Measurements from ENCODE around the gene KCTD6. TPM values are rescaled to one million over a fixed set of nuclear protein-coding genes. Genes with fewer than 3 reads are reported as not detected.
"Not testable (repeated sequence)": the region's sequence is repeated elsewhere in the genome, so short reads cannot be mapped to it uniquely, and the experiment has no call there.

KCTD6 gene
- total RNA-seq, 2 experiments from 2014 or later = 7.7 to 10.8 TPM

GRCh38 chr3:58520403-58521335, 28.8 kb downstream of the KCTD6 start:
- POLR2A ChIA-PET = no interaction called here
- Mint-ChIP-seq H3K27me3 (no peaks in the 10 kb centered on the region), H3K9me3 (no peaks in the 10 kb centered on the region), H3K36me3 (ENCODE audit: low read depth) (no peaks in the 10 kb centered on the region), H3K4me3 (no peak overlapping the region), H3K27ac (no peak overlapping the region), H3K4me1 (no peaks in the 10 kb centered on the region)
- CTCF ChIA-PET = interaction anchor here (1.4 kb wide), 1 partner anchor 15 kb away, joined by 3 read pairs; no protein-coding TSS in a partner anchor
- DNase-seq = no peak

- ChIA-PET POLR2A (no interaction called here), CTCF (no interaction called here)
- H3K27me3 Mint-ChIP-seq = no peaks in the 10 kb centered on the region
Observed at GRCh38 chr3:58521336-58521670, 29.4 kb downstream of the KCTD6 start.

GRCh38 chr3:58521917-58522631, 30.2 kb downstream of the KCTD6 start:
- Mint-ChIP-seq H3K4me3 (no peak overlapping the region), H3K9me3 (no peaks in the 10 kb centered on the region), H3K4me1 (no peaks in the 10 kb centered on the region), H3K36me3 (ENCODE audit: low read depth) (no peaks in the 10 kb centered on the region), H3K27me3 (no peaks in the 10 kb centered on the region), H3K27ac (no peak overlapping the region)
- ChIA-PET POLR2A (no interaction called here), CTCF (interaction anchor here (0.8 to 1.6 kb wide), 3 partner anchors 9 to 216 kb away, joined by 3 to 5 read pairs (median 3); partner anchors contain the start of genes HTD2 and RPP14)
- no peak for DNase-seq

More at GRCh38 chr3:58521336-58521670, 29.4 kb downstream of the KCTD6 start:
- no peaks in the 10 kb centered on the region for H3K4me1 Mint-ChIP-seq
- H3K4me3 Mint-ChIP-seq = no peak overlapping the region
- H3K27ac Mint-ChIP-seq = no peak overlapping the region
- DNase-seq = no peak
- H3K9me3 Mint-ChIP-seq = no peaks in the 10 kb centered on the region
- no peaks in the 10 kb centered on the region for H3K36me3 Mint-ChIP-seq (ENCODE audit: low read depth)

DNA sequence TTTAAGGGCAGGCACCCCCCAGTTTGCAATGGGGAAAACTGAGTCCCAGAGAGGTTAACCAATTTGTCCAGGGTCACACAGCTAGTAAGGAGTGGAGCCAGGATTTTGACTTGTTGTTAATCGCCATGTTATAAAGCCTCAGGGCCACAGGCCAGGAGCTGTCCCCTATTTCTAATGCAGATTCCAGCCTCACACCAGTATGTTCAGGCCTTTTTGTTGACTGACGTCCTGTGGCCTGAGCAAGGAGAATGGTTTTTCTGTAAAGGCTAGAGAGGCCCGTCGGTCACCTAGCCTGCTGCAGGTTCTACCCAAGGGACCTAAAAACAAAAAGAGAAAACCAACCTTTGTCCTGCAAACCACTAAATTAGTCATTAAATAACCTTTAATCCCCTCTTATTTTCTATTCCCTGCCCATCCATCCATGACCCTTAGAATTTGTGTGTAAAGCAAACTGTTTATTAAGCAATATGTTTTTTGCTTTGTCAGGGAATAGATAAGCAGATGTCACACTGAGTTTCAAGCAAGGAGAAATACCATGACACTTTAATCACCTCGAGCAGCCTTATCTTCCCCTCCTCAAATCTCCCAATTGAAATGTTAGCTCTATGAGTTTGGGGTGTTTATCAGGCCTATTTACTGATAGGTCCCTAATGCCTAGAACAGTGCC, 31.0 kb downstream of the KCTD6 start:
- CTCF ChIA-PET = interaction anchor here (0.8 to 1.6 kb wide), 3 partner anchors 8 to 217 kb away, joined by 3 to 5 read pairs (median 3); partner anchors contain the start of genes HTD2 and RPP14
- no peak overlapping the region for H3K4me3 Mint-ChIP-seq
- POLR2A ChIA-PET = no interaction called here

DNA sequence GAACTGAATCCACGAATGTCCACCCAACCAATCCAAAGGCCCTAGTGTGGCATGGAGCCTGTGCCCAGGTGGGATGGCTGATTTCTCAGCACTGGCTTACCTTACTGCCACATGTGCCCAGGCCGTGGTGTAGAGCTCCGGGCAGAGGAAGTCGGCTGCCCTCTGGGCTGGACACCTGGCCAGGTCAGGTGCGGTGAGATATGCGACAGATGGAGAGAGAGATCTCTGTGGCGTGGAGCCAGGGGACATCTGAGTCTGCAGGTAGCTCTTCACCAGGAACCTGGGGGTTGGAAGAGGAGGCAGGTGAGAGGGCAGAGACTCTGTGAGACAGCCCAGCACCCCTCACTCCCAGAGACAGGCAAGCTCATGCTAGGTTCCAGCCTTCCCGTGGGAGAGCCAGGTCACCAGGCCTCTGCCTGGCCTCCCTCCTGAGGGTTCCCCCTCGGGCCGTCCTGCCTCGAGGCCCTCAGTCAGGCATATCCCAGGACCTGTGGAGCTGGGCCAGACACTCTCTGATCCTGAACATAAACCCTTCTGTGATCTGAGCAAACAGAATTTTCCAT, 32.5 kb downstream of the KCTD6 start:
- H3K4me1 Mint-ChIP-seq = no peaks in the 10 kb centered on the region
- ChIA-PET POLR2A (no interaction called here), CTCF (no interaction called here)
- no peak overlapping the region for H3K27ac Mint-ChIP-seq
- H3K9me3 Mint-ChIP-seq = no peaks in the 10 kb centered on the region
- DNase-seq = no peak
- no peaks in the 10 kb centered on the region for H3K27me3 Mint-ChIP-seq
- no peaks in the 10 kb centered on the region for H3K36me3 Mint-ChIP-seq (ENCODE audit: low read depth)
- no peak overlapping the region for H3K4me3 Mint-ChIP-seq

More for the DNA sequence above, 31.0 kb downstream of the KCTD6 start:
- Mint-ChIP-seq H3K27ac (no peak overlapping the region), H3K27me3 (no peaks in the 10 kb centered on the region), H3K9me3 (no peaks in the 10 kb centered on the region), H3K4me1 (no peaks in the 10 kb centered on the region), H3K36me3 (ENCODE audit: low read depth) (no peaks in the 10 kb centered on the region)
- no peak for DNase-seq

DNA sequence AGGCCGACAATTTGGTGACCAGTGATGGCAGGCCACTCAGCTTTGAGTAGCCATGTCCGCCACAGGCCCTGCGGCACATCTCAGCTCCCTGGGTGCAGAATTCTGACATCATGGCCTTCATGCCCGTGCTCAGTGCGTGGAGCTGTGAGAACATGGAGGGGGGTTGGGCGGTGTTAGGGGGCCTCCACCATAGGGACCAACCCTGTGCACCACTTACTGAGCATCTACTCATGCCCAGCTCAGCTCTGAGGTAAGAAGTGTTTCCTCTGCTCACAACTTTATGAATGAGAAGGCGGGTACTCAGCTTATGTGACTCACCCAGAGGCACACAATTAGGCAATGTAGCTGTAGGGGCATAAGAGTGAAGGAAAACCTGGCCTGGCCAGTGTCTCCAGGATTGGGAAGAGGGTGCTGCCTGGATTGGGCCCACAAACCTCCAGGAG, 34.6 kb downstream of the KCTD6 start:
- CTCF ChIA-PET = interaction anchor here (1.1 to 2.0 kb wide), 2 partner anchors 13 to 54 kb away, joined by 5 read pairs; no protein-coding TSS in a partner anchor

GRCh38 chr3:58527440-58527839, 35.5 kb downstream of the KCTD6 start:
- H3K9me3 Mint-ChIP-seq; H3K4me1 Mint-ChIP-seq; DNase-seq; H3K4me3 Mint-ChIP-seq; POLR2A ChIA-PET; H3K27ac Mint-ChIP-seq; CTCF ChIA-PET; H3K36me3 Mint-ChIP-seq (ENCODE audit: low read depth); H3K27me3 Mint-ChIP-seq: not testable (repeated sequence)

More for the DNA sequence above, 34.6 kb downstream of the KCTD6 start:
- Mint-ChIP-seq H3K9me3 (no peaks in the 10 kb centered on the region), H3K27me3 (no peaks in the 10 kb centered on the region), H3K4me3 (no peak overlapping the region), H3K27ac (no peak overlapping the region), H3K36me3 (ENCODE audit: low read depth) (no peaks in the 10 kb centered on the region), H3K4me1 (no peaks in the 10 kb centered on the region)
- DNase-seq = no peak
- POLR2A ChIA-PET = no interaction called here

DNA sequence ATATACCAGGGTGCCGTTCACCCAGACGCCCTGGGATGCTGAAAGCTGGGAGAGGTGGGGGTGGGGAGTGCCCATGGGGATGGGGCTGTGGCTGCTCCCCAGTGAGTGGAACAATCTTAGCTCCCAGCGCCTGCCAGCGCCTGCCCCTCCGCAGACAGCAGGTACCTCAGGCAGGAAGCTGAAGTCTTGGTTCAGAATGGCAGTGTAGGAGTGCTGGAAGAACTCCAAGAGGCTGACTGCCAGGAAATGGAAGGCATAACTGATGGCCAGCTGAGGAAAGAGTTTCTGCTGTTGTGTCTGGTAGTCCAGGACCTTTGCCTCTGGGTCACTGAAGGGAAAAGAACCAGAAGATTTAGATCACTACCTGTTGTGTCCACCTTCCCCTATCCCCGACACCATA, 36.7 kb downstream of the KCTD6 start:
- Mint-ChIP-seq H3K9me3 (no peaks in the 10 kb centered on the region), H3K27me3 (no peaks in the 10 kb centered on the region), H3K36me3 (ENCODE audit: low read depth) (no peaks in the 10 kb centered on the region), H3K4me1 (peaks cover 8% of the 10 kb centered on the region), H3K27ac (no peak overlapping the region), H3K4me3 (no peak overlapping the region)
- ChIA-PET POLR2A (no interaction called here), CTCF (interaction anchor here (0.6 to 2.5 kb wide), 4 partner anchors 65 to 597 kb away, joined by 3 to 9 read pairs (median 6); partner anchors contain the start of genes HTD2 and RPP14)
- no peak for DNase-seq

DNA sequence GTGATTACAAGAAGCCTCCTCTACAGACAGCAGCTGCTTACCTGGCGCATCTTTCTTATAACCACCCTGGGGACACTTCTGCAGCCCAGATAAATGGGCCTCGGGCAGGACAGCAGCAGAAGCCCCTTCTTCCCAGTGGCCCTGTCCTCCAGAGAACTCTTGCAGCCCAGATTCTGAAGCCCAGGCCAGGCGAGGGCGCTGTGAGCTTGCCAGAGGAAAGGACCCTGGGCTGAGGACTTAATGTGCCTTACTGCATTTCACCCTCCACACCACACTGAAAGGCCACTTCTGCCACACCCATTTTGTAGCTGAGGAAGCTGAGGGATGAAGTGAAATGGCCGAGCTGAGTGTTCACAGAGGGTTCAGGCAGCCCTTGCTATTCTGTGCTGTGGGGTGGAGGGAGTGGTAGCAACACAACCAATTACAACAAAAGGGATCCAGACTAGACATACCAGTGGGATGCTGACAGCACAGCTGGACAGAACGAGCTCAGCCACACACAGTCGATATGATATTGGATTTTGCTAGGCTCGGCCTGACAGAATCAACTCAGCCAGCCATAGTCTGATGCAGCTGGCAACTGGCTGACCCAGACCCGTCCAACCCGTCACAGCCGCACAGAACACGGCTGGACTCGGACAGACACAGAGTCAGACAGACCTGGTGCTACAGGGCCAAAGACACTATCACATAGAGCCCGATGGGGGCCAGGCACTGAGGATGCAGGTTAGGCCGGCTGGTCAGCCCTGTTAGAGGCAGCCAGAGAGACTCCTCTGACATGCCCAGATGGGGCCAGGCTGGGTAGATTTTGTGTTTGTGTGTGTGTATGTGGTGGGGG, 37.8 kb downstream of the KCTD6 start:
- CTCF ChIA-PET = interaction anchor here (0.5 to 2.5 kb wide), 5 partner anchors 66 to 555 kb away, joined by 3 to 9 read pairs (median 4); partner anchors contain the start of genes HTD2 and RPP14
- no peaks in the 10 kb centered on the region for H3K27me3 Mint-ChIP-seq
- no peak for DNase-seq
- no peaks in the 10 kb centered on the region for H3K9me3 Mint-ChIP-seq
- no peak overlapping the region for H3K4me3 Mint-ChIP-seq
- H3K4me1 Mint-ChIP-seq = peaks cover 8% of the 10 kb centered on the region
- H3K27ac Mint-ChIP-seq = no peak overlapping the region
- POLR2A ChIA-PET = no interaction called here
- no peaks in the 10 kb centered on the region for H3K36me3 Mint-ChIP-seq (ENCODE audit: low read depth)

DNA sequence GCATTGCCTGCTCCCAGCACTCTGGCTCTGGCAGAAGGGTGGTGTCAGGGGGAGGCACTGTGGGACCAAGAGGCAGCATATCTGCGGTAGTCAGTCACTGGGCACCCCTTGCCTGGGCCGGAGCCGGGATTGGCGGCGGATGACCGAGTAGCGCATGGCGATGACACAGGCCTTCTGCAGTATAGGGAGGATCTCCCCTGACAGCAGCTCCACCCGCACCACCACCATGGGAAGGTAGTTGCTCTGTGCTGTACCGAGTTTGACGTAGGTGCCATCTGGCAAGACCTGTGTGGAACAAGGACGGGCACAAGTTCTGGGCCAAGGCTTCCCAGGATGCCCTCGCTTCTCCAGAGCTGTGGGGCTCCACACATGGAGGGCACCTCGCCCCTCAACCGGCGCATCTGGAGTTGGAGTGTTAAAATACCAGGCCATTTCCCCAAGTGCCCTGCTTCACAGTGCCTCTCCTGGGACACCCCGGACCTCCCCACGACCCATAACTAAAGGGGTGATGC, 38.5 kb downstream of the KCTD6 start:
- H3K27me3 Mint-ChIP-seq = no peaks in the 10 kb centered on the region
- H3K4me1 Mint-ChIP-seq = peaks cover 8% of the 10 kb centered on the region
- DNase-seq = no peak
- H3K9me3 Mint-ChIP-seq = no peaks in the 10 kb centered on the region
- no peak overlapping the region for H3K27ac Mint-ChIP-seq
- no peaks in the 10 kb centered on the region for H3K36me3 Mint-ChIP-seq (ENCODE audit: low read depth)
- CTCF ChIA-PET = interaction anchor here (0.6 to 2.5 kb wide), 5 partner anchors 8 to 224 kb away, joined by 3 to 9 read pairs (median 8); partner anchors contain the start of genes HTD2 and RPP14
- POLR2A ChIA-PET = no interaction called here
- no peak overlapping the region for H3K4me3 Mint-ChIP-seq

DNA sequence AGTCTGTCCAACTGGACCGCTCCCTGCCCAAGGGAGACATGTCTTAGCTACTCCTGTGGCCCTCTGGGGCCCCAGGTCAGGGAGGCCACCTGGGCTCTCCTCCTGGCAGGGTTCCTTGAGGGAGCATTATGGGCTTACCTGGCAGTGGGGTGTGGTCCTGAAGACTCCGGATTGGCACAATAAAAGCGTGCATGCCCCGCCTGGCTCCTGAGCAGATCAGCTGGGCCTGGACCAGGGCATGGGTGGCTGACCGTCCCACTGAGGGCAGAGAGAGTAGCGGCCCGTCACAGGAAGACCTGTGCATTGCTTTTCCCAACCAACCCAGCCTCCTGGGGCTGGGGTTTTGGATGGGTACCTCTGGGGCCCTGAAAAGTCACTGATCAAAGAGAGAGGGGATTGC, 39.7 kb downstream of the KCTD6 start:
- no peak overlapping the region for H3K27ac Mint-ChIP-seq
- peaks cover 15% of the 10 kb centered on the region for H3K4me1 Mint-ChIP-seq
- POLR2A ChIA-PET = no interaction called here
- CTCF ChIA-PET = interaction anchor here (1.0 to 2.1 kb wide), 5 partner anchors 9 to 225 kb away, joined by 3 to 9 read pairs (median 3); partner anchors contain the start of genes HTD2, KCTD6 and RPP14
- H3K9me3 Mint-ChIP-seq = no peaks in the 10 kb centered on the region
- no peak for DNase-seq
- H3K27me3 Mint-ChIP-seq = no peaks in the 10 kb centered on the region
- no peak overlapping the region for H3K4me3 Mint-ChIP-seq
- no peaks in the 10 kb centered on the region for H3K36me3 Mint-ChIP-seq (ENCODE audit: low read depth)

Data from activated CD4-positive, alpha-beta T cell treated with anti-CD3 and anti-CD28 coated beads, Interleukin-2, amount 10 ng/mL, durations not matched to agents 7 days and 5 days (primary cell).